ENCODE data around the gene PRAMEF33.
"Not testable (repeated sequence)": the region's sequence is repeated elsewhere in the genome, so short reads cannot be mapped to it uniquely, and the experiment has no call there.

PRAMEF33 gene, protein sequence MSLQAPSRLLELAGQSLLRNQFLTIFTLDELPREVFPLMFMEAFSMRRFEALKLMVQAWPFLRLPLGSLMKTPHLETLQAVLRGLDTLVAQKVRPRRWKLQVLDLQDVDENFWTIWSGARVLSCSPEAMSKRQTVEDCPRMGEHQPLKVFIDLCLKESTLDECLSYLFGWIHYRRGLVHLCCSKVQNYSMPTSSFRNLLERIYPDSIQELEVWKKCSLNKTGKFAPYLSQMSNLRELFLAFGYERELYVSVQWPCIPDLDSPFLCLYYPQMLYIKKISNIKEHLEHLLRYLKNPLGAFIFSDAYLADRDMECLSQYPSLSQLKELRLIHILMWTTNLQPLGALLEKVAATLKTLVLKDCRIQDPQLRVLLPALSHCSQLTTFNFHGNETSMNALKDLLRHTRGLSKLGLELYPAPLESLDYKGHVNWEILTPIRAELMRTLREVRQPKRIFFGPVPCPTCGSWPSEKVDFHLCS

GRCh38 chr1:13303239-13303638, at the start of gene PRAMEF33:
TSS of gene PRAMEF33 (plus strand) at chr1:13303539. CDS start at chr1:13305955, 2,416 bp downstream.
- not testable (repeated sequence) for DNase-seq

GRCh38 chr1:13253898-13254297, 49.4 kb upstream of the PRAMEF33 start, which contains the start of gene PRAMEF5:
TSS of gene PRAMEF5 (plus strand) at chr1:13254198. CDS start at chr1:13259269, 5,071 bp downstream.
- not testable (repeated sequence) for DNase-seq

GRCh38 chr1:13265124-13265523, 38.2 kb upstream of the PRAMEF33 start:
- DNase-seq, result not testable (repeated sequence)

DNA sequence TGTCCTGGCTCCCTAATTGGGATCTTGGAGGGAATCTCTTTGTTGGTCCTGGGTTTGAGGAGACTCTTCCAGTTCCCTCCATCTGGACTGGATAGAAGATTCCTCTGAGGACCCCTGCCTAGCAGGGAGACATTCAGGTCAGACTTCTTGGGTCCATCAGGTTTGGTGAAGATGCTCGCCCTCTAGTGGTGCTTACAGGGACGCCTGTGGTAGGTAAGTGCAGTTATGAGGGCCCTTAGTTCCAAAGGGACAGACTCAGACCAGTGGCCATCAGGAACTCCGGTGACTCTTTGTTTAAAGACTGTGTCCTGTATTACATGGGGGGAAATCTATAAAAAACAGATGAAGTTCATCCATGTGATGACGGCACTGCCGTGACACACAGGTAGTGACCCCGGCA, 26.3 kb upstream of the PRAMEF33 start:
- DNase-seq, result not testable (repeated sequence)

DNA sequence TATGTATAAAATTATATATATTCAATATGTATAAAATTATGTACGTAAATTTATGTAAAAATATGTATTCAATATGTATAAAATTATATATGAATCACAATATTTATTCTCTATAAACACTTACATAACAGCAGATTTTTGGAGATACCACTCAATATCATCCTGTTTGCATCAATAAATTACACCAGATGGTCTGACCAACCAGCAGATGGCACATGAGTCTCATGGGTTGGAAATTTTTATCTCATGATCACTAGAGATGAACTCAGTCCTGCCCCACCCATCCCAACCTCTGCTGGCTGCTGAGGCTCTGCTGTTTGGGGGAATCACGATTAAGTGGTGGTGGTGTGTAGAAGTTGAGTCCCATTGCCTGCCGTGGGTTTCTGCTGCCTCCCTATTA, 23.7 kb upstream of the PRAMEF33 start:
- DNase-seq, result not testable (repeated sequence)

DNA sequence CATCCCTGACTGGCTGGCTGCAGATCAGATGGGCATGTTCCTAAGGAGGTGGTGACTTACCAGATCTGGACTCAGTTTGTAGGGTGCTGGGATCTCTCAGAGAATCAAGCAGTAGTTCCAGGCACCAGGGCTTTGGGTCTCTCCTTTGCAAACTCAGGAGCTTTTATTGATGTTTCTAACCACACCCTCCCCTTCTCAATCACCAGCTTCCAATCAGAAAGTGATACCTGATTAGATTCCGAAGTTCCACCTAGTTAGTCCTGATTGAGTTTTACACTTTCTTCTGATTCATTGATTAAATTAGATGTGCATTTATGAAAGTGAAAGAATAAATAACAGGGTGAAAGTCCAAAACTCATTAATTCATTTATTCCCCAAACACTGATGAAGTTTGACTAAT, 18.3 kb upstream of the PRAMEF33 start, which contains the start of gene PRAMEF8:
Gene PRAMEF8 (minus strand): TSS at position 101 of the 400 bp plus-strand sequence. CDS start 1,046 bp downstream, outside the sequence.
- DNase-seq, result not testable (repeated sequence)

GRCh38 chr1:13289030-13289429, 14.3 kb upstream of the PRAMEF33 start:
- not testable (repeated sequence) for DNase-seq

GRCh38 chr1:13297216-13297931, 6.0 kb upstream of the PRAMEF33 start:
- not testable (repeated sequence) for DNase-seq

- not testable (repeated sequence) for DNase-seq
Observed at GRCh38 chr1:13298699-13299098, 4.6 kb upstream of the PRAMEF33 start.

- not testable (repeated sequence) for DNase-seq
Observed at GRCh38 chr1:13302197-13302596, 1.1 kb upstream of the PRAMEF33 start.

DNA sequence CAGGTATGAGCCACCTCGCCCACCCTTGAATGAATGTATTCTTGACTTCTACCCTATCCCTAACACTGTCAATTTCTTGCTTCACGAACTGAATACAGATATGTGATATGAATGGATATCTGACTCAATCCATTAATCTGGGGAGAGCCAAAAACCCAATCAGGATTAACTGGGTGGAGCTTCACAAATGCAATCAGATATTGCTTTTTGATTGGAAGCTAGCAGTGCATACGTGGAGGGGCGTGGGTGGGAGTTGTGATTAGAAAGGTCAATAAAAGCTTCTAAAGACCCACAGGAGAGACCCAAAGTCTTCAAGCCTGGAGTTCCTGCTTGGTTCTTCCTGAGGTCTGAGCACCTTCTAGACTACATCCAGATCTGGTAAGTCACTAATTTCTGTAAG, 11.9 kb downstream of the PRAMEF33 start, which contains the start of gene PRAMEF15:
Gene PRAMEF15 (plus strand): TSS at position 301 of the 400 bp plus-strand sequence. CDS start 2,827 bp downstream, outside the sequence.
- DNase-seq, result not testable (repeated sequence)

DNA sequence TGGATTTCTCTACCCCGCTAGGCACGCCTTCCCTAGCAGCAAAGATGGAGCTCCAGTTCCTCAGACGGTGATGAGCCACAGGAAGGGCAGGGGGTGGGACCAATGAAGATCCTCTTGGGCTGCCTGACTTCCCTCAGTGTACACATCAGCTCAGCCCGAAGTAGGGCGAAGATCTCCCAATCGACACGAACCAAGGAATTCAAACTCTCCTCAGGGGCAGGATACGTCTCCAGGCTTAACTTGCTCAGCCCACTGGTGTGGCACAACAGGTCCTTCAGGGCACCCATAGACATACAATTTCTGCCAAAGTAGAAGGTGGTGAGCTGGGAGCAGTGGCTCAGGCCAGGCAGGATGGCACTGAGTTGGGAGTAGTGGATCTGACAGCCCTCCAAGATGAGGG, 39.2 kb downstream of the PRAMEF33 start:
- not testable (repeated sequence) for DNase-seq

DNA sequence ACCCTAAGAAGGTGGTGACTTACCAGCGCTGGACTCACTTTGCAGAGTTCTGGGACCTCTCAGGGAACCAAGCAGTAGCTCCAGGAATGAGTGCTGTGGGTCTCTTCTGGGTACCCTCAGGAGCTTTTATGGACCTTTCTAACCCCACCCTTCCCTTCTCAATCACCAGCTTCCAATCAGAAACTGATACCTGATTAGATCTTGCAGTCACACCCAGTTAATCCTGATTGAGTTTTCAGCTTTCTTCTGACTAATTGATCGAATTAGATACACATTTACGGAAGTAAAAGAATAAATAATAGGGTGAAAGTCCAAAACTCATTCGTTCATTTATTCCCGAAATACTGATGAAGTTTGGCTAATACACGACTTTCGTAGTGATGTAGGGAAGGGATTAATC, 43.7 kb downstream of the PRAMEF33 start, which contains the start of gene PRAMEF14:
Gene PRAMEF14 (minus strand): TSS at position 101 of the 400 bp plus-strand sequence. CDS start 1,820 bp downstream, outside the sequence.
- not testable (repeated sequence) for DNase-seq

GRCh38 chr1:13353476-13353875, 50.1 kb downstream of the PRAMEF33 start:
- DNase-seq, result not testable (repeated sequence)

- DNase-seq, result not testable (repeated sequence)
Observed at GRCh38 chr1:13354475-13354874, 51.1 kb downstream of the PRAMEF33 start.

- not testable (repeated sequence) for DNase-seq
Observed at GRCh38 chr1:13356774-13357173, 53.4 kb downstream of the PRAMEF33 start.
